ENCODE measurements around the gene BABAM2.

- TF ChIP-seq, protein P1, sequence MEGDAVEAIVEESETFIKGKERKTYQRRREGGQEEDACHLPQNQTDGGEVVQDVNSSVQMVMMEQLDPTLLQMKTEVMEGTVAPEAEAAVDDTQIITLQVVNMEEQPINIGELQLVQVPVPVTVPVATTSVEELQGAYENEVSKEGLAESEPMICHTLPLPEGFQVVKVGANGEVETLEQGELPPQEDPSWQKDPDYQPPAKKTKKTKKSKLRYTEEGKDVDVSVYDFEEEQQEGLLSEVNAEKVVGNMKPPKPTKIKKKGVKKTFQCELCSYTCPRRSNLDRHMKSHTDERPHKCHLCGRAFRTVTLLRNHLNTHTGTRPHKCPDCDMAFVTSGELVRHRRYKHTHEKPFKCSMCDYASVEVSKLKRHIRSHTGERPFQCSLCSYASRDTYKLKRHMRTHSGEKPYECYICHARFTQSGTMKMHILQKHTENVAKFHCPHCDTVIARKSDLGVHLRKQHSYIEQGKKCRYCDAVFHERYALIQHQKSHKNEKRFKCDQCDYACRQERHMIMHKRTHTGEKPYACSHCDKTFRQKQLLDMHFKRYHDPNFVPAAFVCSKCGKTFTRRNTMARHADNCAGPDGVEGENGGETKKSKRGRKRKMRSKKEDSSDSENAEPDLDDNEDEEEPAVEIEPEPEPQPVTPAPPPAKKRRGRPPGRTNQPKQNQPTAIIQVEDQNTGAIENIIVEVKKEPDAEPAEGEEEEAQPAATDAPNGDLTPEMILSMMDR (IDR thresholded peaks at IDR 0.05): no peak
- no peak for TF ChIP-seq POLR2A (IDR thresholded peaks at IDR 0.05)
Measured at GRCh38 chr2:28332696-28333095, 442.2 kb downstream of the BABAM2 start.

Measured in thyroid gland (tissue), 4 donors.